Effector memory CD4-positive, alpha-beta T cell (primary cell): ENCODE data around the gene MIR17HG.

Experiments
- DNase-seq, 3 donors: peaks; one replicate each; pipeline ENCODE4 v3.0.0-alpha.2; 2020
- H3K27ac ChIP-seq: 2 replicates; pipeline ENCODE4 v1.7.0; 2013; ENCODE audit warnings: mild to moderate bottlenecking, low read length, moderate library complexity; ENCODE audit not compliant: insufficient read depth, poor library complexity, severe bottlenecking
- H3K27me3 ChIP-seq: replicated peaks from 2 replicates; pipeline ENCODE4 v1.7.0; 2013; ENCODE audit warnings: mild to moderate bottlenecking, low read length; ENCODE audit not compliant: insufficient read depth, control insufficient read depth, poor library complexity, severe bottlenecking
- H3K36me3 ChIP-seq: 2 replicates; pipeline ENCODE4 v1.7.0; 2013; ENCODE audit warnings: mild to moderate bottlenecking, low read length, moderate library complexity; ENCODE audit not compliant: control insufficient read depth, insufficient read depth
- H3K4me1 ChIP-seq: 2 replicates; pipeline ENCODE4 v1.7.0; 2013; ENCODE audit warnings: low read length, mild to moderate bottlenecking; ENCODE audit not compliant: control insufficient read depth, insufficient read depth, poor library complexity, severe bottlenecking
- H3K4me3 ChIP-seq: 2 replicates; pipeline ENCODE4 v1.7.0; 2013; ENCODE audit warnings: low read length, low read depth, mild to moderate bottlenecking; ENCODE audit not compliant: insufficient read depth, poor library complexity, severe bottlenecking
- H3K9me3 ChIP-seq: 2 replicates; pipeline ENCODE4 v1.7.0; 2013; ENCODE audit warnings: mild to moderate bottlenecking, low read length, moderate library complexity; ENCODE audit not compliant: control insufficient read depth

The MIR17HG gene

DNA sequence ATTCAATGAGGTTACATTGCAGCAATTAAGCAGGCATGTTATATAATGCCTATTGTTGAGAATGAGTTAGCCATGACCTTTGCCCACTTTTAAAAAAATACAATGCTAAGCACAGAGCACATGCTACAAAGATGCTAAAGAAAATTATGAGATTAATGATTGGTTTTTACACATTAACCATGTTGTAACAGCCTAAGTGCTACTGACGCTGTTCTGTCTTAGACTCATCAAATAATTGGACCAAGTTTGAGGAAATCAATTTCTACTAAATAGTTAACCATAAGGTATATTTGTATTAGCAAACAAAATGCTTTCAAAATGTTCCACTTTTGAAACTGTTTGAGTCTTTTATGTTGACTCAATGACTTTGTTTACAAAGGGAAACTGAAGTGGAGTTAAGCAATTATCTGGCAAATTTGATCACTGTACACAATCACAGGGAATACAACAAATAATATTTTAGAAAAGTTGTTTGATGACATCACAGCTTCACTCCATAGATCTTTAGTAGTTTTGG, 14.3 kb downstream of the MIR17HG start:
- Histone ChIP-seq H3K36me3 (no peaks in the 10 kb centered on the region), H3K27me3 (no peaks in the 10 kb centered on the region), H3K4me3 (no peak overlapping the region), H3K4me1 (no peaks in the 10 kb centered on the region), H3K27ac (no peak overlapping the region), H3K9me3 (no peaks in the 10 kb centered on the region)
- no peak for DNase-seq

DNA sequence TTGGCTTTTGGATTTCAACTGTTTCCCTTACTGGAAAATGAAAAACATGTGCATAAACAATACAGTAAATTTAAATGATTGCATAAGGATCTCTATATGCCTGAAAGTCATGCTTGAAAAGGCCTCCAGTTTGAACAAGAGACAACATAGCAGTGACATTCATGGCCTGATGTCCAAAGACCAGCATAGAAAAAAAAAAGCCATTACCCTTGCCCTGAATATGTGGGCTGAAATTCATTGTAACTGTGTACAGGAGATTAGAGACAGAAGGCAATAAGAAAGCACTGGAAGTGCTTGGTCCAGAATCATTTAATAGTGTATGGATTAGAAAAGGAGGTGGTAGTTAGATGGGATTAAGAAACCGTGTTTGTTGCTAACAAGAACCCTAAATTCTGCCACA, 15.4 kb downstream of the MIR17HG start:
- no peaks in the 10 kb centered on the region for H3K4me1 ChIP-seq
- H3K27ac ChIP-seq: no peak overlapping the region
- DNase-seq: no peak

DNA sequence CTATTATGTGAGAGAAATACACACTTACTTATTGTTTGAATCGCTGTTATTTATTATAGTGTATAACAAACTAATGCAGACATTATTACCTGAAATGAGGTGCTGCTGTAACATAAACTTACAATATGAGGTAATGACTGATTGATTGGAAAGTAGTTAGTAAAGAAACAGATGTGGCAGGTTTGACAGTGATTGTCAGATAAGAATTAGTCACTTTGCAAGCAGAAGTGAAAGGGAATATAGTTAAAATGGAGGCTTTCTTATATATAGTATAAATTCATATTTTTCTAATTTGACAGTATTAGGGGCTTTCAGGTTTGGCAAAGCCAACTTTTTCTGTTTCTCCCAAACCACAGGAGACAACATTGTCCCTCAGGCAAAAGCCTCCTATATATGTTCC, 20.6 kb downstream of the MIR17HG start:
- Histone ChIP-seq H3K27ac (no peak overlapping the region), H3K27me3 (no peaks in the 10 kb centered on the region), H3K36me3 (no peaks in the 10 kb centered on the region), H3K4me1 (no peaks in the 10 kb centered on the region), H3K9me3 (no peaks in the 10 kb centered on the region), H3K4me3 (no peak overlapping the region)
- no peak for DNase-seq

More for the DNA sequence above, 15.4 kb downstream of the MIR17HG start:
- no peak overlapping the region for H3K4me3 ChIP-seq
- no peaks in the 10 kb centered on the region for H3K36me3 ChIP-seq
- no peaks in the 10 kb centered on the region for H3K27me3 ChIP-seq
- H3K9me3 ChIP-seq: no peaks in the 10 kb centered on the region

DNA sequence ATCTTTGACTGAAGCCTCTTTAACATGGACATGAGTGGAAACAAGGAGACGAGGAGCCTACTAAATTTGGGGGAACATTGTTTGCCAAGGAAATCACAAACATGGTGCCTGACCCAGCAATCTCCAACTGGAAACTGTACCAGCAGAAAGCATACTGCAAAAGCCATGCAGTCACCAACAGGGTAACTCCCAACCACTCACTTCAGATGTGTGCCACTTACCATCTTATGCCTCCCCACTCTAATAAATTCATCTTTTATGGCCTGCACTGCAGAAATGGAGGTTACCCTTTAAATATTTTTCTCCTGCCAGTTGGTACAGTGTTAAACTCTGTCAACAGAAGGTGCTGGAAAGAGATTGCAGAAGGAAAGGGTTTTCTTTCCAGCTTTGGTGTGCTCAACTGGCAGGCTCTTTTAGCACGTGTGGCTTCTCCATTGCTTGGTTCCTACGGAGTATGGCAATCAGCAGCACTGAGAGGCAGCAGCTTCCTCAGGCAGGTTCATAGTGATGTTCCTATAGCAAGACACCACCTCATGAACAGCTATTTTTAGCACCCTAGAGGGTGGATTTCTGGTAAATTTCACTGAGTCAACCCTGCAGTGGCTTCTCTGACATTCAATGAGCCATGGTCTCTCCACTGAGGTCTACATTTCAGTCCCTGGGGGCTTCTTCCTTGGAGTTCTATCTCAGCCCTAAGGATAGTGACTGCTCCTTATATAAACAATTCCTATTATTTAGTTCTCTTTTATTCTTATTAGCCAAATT, 21.4 kb downstream of the MIR17HG start:
- H3K27me3 ChIP-seq: no peaks in the 10 kb centered on the region
- H3K9me3 ChIP-seq: no peaks in the 10 kb centered on the region
- H3K36me3 ChIP-seq: no peaks in the 10 kb centered on the region
- no peak overlapping the region for H3K4me3 ChIP-seq
- no peak overlapping the region for H3K27ac ChIP-seq
- no peaks in the 10 kb centered on the region for H3K4me1 ChIP-seq
- no peak for DNase-seq

DNA sequence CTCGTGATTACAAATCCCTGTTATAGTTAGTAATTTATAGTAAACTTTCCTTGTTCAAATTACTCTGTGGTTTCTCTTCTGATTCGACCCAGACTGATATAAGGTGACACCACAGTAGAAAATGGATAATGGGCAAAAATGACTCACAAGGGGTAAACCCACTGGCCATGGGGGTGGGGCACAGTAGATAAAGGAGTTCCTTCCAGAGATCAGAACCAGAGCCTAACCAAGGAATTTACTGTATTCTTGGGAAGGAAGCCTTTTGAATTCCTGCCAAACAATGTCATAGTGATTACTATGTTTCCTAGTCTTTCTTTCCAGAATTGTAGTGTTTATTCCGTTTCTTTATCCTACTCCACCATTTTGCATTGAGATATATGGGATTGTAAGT, 21.9 kb downstream of the MIR17HG start:
- no peak overlapping the region for H3K27ac ChIP-seq
- H3K9me3 ChIP-seq: no peaks in the 10 kb centered on the region
- no peak for DNase-seq
- H3K4me1 ChIP-seq: no peaks in the 10 kb centered on the region
- H3K4me3 ChIP-seq: no peak overlapping the region
- no peaks in the 10 kb centered on the region for H3K36me3 ChIP-seq
- no peaks in the 10 kb centered on the region for H3K27me3 ChIP-seq

DNA sequence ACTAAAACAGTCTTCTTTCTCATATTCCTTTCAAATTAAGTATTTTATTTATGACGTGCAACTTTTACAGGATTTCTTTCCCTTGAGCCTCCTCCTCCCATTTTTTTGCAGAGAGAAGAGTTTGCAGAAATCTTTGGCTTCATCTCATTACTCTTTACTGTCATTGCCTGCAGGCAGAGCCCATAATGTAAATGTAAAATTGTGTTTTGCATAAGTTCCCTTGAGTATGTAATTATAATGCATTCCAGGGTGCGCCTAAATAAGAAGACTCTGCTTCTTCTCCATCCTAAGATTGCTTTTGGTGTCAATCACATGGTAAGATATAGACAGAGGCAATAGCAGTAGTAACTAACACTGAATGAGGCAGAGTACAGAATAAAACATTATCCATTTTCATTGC, 23.0 kb downstream of the MIR17HG start:
- Histone ChIP-seq H3K27me3 (no peaks in the 10 kb centered on the region), H3K27ac (no peak overlapping the region)
- DNase-seq: no peak

DNA sequence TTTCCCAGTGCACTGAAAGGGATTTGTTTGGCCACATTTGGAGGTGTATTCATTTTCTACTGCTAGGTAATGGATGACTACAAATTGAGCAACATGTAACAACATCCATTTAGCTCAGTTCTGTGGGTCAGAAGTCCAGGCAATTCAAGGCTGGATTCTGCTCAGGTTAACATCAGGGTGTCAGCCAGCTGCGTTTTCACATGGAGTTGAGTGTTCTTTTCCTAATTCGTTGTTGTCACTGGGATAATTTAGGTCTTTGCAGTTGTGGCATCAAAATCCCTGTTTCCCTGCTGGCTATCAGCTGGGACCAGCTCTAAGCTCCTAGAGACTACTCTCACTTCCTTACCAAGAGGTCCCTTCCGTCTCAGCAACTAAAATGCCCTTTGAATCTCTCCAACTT, 25.4 kb downstream of the MIR17HG start:
- H3K27me3 ChIP-seq: no peaks in the 10 kb centered on the region
- H3K4me1 ChIP-seq: no peaks in the 10 kb centered on the region
- no peak for DNase-seq
- no peaks in the 10 kb centered on the region for H3K36me3 ChIP-seq
- H3K9me3 ChIP-seq: no peaks in the 10 kb centered on the region
- H3K27ac ChIP-seq: no peak overlapping the region
- no peak overlapping the region for H3K4me3 ChIP-seq

More for the DNA sequence above, 23.0 kb downstream of the MIR17HG start:
- Histone ChIP-seq H3K4me3 (no peak overlapping the region), H3K9me3 (no peaks in the 10 kb centered on the region), H3K36me3 (no peaks in the 10 kb centered on the region), H3K4me1 (no peaks in the 10 kb centered on the region)

DNA sequence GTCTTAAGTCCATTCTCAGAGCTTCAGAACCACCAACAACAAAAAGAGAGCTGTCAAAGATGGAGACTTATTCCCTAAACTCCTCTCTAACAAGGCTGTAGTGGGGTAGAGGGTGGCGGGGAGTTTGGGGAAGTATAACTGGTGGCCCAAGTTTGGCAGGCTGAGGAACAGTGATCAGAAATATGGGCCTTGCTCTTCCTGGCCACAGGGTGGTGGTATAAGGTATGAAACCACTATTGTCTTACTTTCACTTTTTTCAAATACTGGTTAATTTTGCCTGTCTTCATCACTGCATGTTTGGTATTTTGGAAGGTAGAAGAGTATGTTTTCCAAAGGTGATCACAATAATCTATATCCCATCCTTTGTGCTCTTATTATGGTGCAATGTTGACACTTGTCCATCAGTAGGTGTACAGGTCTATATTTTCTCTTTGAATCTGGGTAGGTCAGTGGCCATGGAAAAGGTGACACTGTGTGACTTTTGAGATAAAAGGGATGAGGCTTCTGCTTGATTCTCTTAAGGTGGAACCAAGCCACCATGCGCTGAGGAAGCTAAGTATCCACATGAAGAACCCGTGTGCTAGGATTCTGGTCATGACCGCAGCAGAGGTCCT, 27.7 kb downstream of the MIR17HG start:
- no peak overlapping the region for H3K27ac ChIP-seq
- no peaks in the 10 kb centered on the region for H3K27me3 ChIP-seq
- no peak for DNase-seq
- H3K4me3 ChIP-seq: no peak overlapping the region
- no peaks in the 10 kb centered on the region for H3K4me1 ChIP-seq
- no peaks in the 10 kb centered on the region for H3K36me3 ChIP-seq
- no peaks in the 10 kb centered on the region for H3K9me3 ChIP-seq

DNA sequence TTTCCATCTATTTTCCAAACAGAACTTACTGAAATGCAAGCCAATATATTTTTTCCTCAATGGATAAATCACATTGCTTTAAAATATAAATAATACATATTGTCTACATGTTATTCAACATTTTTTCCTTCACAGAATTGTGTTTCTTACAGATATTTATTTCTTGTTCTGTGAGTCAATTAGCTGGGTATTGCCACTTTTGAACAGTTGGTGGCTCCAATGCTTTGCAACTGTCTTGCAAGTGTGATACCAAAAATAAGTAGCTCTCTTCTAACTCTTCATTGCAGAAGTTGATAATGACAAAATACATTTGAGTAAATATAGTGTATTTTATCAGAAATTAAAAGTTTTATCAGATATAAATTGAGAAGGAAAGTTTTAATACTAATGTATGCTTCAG, 33.9 kb downstream of the MIR17HG start:
- no peak overlapping the region for H3K4me3 ChIP-seq
- no peak for DNase-seq
- H3K27ac ChIP-seq: no peak overlapping the region
- no peaks in the 10 kb centered on the region for H3K36me3 ChIP-seq
- no peaks in the 10 kb centered on the region for H3K27me3 ChIP-seq
- H3K4me1 ChIP-seq: no peaks in the 10 kb centered on the region
- no peaks in the 10 kb centered on the region for H3K9me3 ChIP-seq

DNA sequence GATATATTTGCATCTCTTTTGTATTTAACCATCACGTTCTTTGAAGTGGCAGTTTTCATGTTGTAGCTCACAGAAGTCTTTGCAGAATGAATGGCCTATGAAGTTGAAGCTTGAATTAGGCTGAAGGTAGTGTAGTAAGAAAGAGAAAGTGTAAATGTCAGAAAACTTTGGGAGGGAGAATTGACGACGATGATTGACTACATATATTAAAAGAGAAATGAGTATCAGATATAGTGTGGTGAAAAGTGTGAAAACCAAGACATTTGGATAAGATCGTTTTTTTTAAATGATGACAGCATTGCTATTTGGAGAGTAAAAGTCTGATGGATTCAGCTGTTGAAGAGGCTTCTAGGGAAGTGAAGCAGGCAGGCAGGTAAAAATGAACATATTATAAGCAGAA, 36.3 kb downstream of the MIR17HG start:
- H3K27ac ChIP-seq: no peak overlapping the region
- no peaks in the 10 kb centered on the region for H3K36me3 ChIP-seq
- H3K4me1 ChIP-seq: no peaks in the 10 kb centered on the region
- no peaks in the 10 kb centered on the region for H3K27me3 ChIP-seq
- no peaks in the 10 kb centered on the region for H3K9me3 ChIP-seq
- H3K4me3 ChIP-seq: no peak overlapping the region
- no peak for DNase-seq
